ENCODE results near the gene BTBD9.

The BTBD9 gene

GRCh38 chr6:38599261-38599660 is 40.5 kb downstream of the BTBD9 start:
- DNase-seq (ENCODE audit: low read depth), result no peak

DNA sequence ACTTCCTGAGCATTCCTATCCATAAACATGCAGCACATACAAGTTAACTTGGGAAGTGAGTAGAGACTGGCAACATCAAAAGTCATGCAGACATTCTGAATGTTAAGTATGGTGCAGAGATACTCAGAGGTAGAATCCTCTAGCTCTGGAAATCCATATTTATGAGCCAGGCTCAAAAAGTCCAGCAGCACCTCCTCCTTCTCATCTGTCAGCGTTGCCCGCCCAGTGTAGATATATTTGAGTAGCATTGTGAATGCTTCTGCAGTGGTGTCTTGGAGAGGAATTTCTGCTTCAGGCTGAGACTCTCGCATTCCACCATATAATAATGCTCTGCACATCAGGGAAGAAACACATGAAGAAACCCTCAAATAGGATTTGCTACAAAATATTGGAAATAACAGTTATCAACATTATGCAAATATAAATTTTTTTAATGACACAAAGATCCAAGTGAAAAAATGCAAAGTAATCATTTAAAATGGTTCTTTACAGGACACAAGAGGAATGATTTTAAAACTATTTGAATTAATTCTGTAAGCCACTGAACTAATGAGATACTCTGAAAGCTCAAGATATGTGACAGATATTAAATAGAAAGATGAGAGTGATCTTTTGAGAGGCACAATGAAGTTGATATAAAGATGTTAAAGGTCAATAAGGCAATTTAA is 45.6 kb downstream of the BTBD9 start:
- DNase-seq (ENCODE audit: low read depth), result no peak

GRCh38 chr6:38593409-38593808 is 46.3 kb downstream of the BTBD9 start:
- DNase-seq (ENCODE audit: low read depth), result no peak

- no peak for DNase-seq (ENCODE audit: low read depth)
These were observed 48.3 kb downstream of the BTBD9 start for GRCh38 chr6:38591439-38591838.

DNA sequence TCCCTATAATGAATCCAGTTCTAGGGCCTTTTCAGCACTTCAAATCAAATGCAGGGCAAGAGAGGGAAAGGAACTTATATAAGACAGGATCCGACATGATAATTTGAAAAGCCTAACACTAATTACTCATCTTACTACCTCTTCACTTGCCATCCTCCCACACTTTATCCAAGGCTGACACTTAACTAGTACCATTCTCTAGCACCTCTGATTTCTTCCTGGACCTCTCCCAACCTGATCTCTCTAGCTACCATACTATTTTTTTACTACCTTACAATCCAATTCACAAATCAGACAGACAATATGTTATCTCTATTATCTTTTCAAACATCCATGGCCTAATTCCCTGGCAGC is 50.4 kb downstream of the BTBD9 start:
- DNase-seq (ENCODE audit: low read depth), result no peak

DNA sequence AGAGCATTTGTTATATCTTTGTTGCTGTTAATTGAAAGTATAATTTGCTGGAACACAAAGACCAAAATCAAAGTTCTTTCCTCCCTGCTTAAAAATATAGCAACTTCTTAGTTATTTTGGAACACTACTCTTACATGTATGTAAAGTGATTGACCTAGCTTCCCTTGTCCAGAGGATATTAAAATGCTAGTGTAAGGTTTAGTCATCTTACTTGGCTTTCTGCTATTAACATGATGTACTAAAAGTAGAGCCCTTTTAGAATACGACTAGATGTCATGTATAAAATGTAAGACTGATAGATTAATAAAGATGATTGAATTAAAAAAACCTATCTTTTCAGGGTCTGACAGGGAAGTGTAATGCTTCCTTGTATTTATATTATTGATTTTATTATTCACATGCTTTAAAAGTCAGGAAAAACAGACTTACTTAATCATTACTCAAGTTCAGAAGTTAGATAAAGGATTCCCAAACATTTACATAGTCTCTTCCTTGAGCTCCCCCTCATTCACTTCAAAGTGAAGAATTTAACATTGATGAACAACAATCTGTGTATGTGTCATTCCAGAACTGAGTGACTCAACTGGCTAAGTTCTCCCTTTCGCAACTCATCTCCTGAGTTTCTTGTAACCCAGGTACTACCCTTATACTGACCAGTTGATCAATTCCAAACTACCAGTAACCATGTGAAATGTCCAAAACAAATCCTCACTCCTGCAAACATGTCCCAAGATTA is 50.9 kb downstream of the BTBD9 start:
- no peak for DNase-seq (ENCODE audit: low read depth)

DNA sequence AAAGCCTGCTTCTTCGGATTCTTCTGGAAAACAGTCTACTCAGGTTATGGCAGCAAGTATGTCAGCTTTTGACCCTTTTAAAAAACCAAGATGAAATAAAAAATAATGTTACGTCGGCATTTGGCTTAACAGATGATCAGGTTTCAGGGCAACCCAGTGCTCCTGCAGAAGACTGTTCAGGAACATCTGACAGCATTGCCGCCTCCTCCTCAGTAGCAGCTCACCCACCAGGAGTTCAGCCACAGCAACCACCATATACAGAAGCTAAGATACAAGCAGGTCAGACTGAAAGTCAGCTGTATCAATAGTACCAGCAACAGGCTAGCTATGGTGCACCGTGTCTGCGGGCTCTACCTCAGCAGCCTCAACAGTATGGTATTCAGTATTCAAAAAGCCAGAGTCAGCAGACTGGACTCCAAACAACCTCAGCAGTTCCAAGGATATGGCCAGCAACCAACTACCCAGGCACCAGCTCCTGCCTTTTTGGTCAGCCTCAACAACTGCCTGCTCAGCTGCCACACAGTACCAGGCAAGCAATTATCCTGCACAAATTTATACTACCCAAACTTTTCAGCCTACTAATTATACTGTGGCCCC is 51.9 kb downstream of the BTBD9 start:
- no peak for DNase-seq (ENCODE audit: low read depth)

GRCh38 chr6:38586992-38587391 is 52.7 kb downstream of the BTBD9 start:
- no peak for DNase-seq (ENCODE audit: low read depth)

DNA sequence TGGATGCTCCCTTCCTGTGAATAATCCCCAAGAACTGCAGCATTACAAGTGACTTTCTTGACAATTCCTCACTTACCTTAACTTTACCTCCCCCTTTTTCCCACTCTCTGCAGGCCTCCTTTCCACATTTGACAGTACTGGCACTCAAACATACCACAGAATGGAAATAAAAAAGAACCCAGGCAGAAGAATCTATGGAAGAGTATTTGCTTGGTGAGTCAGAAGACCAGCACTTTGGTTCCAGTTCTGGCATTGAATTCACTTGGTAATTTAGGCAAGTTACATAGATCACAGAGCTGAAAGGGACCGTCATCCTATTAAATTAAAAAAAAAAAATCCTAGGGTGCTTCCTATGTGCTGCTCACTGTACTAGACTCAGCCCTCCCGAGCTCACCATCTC is 55.0 kb downstream of the BTBD9 start:
- no peak for DNase-seq (ENCODE audit: low read depth)

DNA sequence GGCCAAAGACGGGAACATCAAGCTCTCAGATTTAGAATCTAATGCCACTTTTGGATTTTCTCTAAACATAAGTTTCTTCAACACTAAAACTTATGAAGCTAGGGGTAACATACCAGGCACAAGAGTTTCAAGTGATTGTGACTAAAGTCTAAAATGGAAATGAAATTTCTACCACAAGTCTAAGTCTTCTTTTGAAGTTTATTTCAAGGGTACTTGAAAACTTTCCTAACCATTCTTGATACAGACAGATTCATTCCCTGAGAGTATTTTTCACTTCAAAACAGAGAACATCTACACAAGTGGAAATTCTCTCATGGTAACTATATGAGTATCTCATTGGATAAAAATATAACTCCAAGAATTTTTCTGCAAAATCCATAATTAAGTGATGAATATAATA is 56.2 kb downstream of the BTBD9 start:
- DNase-seq (ENCODE audit: low read depth), result no peak

GRCh38 chr6:38580030-38580429 is 59.7 kb downstream of the BTBD9 start:
- no peak for DNase-seq (ENCODE audit: low read depth)

DNA sequence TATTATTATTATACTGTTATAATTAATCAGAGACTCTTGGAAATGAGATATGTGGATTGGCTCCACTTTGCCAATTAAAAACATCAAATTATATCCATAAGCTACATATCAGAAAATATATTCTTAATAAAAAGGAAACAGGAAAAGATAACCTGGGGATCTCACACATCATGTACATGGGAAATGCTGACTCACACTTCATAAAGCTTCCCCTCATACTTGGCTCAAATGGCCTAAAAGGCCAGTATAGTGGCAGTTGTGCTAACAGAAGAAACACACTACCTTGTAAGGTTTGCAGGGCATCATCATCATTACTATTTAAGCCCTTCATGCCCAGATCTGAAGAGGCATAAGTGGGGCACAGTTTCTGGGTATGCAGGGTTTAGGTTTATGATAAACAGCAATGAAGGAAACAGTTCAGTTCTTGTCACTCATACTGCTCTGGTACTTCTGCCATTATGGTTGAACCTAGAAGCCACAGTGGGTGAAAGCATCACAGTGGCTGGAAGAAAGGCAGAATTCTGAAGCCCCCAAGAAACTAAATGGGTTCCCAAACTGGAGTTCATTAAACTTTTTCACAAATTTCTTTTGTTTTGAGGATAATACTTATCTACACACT is 60.6 kb downstream of the BTBD9 start:
- no peak for DNase-seq (ENCODE audit: low read depth)

DNA sequence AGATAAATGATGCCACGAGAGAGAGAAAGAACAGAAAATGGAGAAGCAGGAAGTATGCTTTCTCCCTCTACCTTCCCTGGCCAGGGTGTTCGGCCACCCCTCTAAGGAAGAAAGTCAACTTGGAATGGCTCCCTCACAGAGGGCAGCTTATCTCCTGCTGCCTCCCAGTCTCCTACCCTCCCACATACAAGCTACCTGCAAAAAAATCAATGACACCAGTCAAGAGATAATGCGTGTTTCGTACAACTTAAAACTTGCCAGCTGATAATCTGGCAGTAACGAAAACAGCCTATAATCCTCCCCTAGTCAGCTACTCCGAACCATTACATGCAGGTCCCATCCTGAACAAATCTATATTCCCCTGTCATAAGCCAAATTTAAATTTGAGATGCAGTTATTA is 61.7 kb downstream of the BTBD9 start:
- no peak for DNase-seq (ENCODE audit: low read depth)

- no peak for DNase-seq (ENCODE audit: low read depth)
These were observed 62.2 kb downstream of the BTBD9 start for GRCh38 chr6:38577492-38577891.

GRCh38 chr6:38573801-38574395 is 65.8 kb downstream of the BTBD9 start:
- DNase-seq (ENCODE audit: low read depth), result no peak

DNA sequence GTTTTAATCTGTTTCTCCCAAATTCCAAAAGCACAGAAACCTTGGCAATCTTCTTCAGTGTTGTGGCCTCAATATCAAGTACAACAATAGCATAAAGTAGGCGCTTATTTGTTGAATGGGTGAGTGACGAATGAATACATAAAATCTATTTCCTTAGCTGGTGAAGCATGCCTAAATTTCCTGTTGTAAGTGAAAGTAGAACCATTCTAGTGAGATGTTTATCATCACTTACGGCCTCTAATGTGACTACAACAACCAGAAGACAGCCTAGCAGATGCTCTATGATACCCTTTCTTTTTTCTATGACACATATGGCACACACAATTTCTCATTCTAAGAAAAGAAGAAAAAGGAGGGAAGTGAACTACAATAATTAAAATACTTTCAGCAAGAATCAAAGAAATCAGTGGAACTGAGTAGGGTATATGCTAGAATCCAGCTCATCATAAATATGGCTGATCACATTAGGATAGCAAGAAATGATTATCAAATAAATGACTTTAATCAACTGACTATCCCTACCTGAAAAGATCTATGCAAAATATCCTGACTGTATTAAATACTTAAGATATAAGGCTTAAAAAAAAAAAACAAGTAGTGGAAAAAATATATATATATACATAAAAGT is 67.4 kb downstream of the BTBD9 start:
- DNase-seq (ENCODE audit: low read depth), result no peak

GRCh38 chr6:38571721-38572120 is 68.0 kb downstream of the BTBD9 start:
- DNase-seq (ENCODE audit: low read depth), result no peak

DNA sequence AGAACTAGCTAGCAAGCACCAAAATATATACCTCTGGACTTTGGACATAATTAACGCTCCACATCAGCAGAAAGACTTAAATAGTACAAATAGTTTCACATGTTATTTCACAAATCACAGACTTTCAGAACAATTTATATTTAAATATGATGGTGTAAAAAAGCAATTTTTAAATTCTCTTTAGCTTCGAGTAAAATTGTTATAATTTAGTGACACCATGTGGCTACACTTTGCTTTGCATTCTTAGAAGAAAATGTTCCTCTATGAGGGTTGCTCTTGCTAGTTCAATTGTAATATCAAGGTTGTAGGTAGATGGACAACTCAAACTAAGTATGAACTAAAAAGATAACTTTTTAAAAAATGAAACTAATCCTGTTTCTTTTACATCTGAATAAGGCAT is 69.0 kb downstream of the BTBD9 start:
- no peak for DNase-seq (ENCODE audit: low read depth)

GRCh38 chr6:38567436-38567835 is 72.3 kb downstream of the BTBD9 start:
- peak; percentile 81 for DNase-seq (ENCODE audit: low read depth)

- DNase-seq (ENCODE audit: low read depth), result no peak
These were observed 73.3 kb downstream of the BTBD9 start for GRCh38 chr6:38566295-38567030.

DNA sequence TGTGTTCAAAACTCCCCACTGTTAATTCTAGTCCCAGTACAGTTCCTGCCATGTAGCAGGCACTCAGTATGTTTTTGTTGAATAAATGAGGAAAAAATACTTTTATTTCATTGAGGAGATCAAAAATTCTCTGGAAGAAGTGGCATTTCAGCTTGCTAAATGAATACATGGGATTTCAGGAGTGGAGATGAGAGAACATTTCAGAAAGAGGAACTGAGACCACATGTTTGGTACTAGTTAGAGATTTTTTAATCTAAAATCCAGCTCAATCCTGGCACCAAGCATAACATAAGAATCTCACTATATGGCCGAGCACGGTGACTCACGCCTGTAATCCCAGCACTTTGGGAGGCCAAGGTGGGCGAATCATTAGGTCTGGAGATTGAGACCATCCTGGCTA is 75.4 kb downstream of the BTBD9 start:
- no peak for DNase-seq (ENCODE audit: low read depth)

DNA sequence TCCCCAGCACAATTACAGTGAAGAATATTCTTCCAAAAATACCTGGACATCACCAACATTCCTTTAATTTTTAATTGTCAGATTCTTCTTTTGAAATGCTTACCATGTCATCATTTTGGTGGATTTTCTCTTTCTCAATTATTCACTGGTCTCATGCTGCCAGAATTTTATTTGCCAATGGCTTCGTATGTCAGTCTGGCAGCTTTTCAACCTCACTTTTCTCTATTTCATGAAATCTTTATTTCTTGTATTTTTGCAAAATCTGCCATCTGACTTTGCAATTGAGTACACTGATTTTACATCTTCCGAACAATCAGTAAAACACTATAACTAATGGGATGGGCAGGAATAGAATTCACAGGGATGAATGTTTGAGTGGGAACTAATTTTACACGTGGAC is 84.1 kb downstream of the BTBD9 start:
- peak; percentile 6 for DNase-seq (ENCODE audit: low read depth)

All from stromal cell of bone marrow (primary cell).